DMS 273 (cell line): ENCODE data around the gene NRP1.

Experiments
- DNase-seq: peaks from one replicate; lab custom pipeline; 2025; ENCODE audit not compliant: unreplicated experiment; lab: John Stamatoyannopoulos, UW

Gene NRP1

DNA sequence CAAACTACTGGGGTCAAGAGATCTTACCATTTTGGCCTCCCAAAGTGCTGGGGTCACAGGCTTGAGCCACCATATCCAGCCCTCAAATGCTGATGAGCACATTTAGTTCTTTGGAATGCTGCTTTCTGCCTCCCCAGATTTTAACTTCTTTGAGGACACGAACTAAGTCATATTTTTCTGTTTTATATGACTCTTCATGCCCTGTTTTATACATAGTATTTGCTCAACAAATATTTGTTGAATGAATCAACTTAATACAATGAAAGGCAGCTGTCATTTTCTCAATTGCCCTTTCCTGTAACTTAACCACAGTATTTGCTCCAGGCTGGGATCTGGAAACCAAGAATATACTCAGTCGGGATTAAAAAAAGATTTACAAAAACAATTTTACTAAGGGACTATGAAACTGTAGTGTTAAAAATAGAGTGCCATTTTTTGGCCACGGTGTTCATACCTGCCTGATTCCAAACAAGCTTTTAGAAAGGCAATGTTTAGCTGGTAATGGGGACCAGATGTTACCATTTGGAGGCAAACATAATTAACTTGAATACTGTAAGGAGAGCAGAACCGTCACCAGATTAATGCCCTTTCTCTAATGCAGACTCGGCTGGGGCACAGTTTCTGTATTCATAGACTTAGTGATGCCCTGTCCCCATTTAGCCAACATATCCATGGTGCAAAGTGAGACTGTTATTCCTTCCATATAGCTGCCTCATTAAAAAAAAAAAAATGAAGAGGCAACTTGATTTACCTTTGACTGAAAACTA, 117.6 kb downstream of the NRP1 start:
- DNase-seq: peak; percentile 60

DNA sequence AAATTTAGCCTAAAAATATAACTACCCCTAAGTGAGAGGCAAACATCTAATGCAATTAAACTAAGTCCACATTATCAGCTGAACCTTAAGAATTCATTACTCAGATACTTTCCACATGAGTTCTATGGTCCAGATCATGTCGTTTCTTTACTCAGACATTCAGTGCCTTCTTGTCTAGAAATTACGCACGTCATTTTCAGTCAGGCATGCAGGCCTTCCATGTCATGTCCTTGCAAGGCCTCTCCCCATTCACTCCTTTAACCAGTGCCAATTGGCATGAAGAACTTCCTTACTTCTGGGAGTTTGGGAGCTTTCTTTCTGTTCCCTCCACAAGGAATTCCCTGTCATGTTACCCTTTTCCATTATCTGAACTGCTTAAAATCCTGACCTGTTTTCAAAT, 118.8 kb downstream of the NRP1 start:
- DNase-seq: no peak

DNA sequence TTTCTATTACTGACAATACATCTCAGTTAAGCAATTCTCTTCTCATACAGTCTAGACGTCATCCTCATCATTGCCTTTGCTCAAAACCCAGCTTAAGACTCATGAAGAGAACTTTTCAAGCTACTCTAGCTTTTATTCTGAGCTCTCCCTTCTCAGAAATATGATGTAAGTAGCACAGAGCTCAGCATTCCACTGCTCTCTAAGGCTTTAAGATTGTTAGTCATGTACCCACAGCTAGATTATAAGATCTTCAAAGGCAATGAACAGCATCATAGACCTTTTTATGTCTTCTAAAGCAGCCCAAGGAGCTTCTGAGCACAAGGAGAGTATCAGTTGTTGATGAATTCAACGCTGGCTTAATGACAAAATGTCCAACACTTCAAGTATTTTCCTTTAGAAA, 119.3 kb downstream of the NRP1 start:
- no peak for DNase-seq

DNA sequence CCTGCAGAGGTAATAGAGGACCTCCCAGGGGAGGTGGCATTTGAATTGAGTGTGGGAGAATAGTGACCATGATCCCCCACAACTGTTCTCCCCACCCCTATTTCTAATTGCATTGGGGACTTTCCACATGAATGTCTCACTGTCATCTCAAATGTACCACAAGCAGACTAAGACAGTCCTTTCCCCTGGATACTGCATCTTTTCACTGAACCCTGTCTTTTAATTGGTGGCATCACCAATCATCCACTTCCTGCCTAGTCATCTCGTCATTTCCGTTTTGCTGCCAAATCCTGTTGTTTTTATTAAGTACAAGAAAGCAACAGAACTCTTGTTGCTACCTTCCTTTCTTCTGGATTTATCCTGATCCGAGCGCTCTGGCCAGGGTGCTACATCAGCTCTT, 120.3 kb downstream of the NRP1 start:
- no peak for DNase-seq

DNA sequence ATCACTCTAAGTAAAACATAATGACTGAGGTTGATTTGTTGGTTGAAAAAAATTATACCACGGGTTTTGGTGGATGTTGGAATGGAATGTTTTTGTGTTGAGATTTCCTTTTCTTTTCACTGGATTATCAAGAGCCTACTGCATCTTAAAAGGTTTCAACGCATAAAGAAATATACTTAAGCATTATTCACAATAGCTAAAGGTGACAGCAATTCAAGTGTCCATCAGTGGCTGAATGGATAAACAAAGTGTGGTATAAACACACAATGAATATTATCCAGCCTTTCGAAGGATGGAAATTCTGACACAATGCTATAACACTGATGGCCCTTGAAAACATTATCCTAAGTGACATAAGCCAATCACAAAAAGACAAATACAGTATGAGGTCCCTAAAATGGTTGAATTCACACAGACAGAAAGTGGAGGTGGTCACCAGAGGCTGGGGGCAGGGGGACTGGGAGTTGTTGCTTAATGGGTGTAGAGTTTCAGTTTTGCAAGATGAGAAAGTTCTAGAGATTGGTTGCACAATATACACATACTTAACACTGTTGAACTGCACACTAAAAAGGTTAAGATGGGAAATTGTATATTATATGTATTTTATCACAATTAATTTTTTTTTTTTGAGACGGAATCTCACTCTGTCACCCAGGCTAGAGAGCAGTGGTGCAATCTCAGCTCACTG, 122.3 kb downstream of the NRP1 start:
- DNase-seq: no peak

DNA sequence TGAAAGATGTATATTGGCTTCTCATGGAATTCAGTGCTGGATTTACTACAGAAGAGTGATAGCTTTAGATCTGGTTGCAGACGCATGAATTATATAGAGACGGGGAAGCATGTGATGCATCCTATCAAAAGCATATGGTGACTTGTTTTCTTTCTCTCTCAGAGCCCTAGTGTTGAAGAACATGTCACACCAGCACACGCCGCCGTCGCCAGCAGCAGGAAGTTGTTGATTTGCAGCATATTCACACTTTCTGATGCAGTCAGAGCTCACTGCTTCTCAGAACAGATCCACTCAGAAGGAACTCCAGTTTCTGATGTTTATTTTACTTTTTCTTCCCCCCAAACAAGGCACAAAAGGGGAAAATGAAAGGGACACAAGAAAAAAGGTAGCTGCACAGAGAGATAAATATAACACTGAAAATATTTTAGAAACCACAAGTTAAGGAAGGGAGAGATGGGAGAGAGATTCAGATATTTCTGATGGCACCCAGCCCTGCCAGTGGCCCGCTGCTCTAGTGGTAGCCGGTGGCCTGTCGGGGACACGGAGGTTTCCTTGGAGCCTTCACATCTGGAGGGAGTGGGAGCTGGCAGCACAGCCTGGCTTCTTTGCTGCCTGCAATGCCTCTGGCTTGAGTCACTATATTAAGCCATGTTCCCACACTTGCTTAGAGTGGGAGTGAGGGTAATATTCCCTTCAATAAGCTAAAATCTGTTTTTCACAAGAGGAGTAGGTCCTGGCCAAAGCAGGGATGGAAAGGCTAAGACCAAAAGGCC, 123.2 kb downstream of the NRP1 start:
- no peak for DNase-seq

DNA sequence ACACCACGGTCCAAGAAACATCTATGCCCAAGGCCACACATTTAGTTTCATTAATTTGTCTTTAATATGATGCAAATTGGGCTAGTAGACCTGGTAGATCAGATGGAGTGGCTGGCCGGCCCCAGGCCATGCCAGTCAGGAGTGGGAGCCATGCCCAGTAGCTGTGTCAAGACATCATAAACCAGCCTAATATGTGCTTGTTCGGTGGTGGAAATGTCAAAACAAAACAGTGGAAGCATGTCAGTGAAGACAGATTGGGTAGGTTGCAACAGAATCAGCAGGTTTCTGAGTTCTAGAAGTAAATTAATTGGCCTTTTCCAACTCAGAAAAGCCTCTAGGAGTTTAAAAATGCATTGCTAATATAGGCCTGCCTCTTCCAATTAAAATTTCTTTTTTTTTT, 124.7 kb downstream of the NRP1 start:
- DNase-seq: no peak

DNA sequence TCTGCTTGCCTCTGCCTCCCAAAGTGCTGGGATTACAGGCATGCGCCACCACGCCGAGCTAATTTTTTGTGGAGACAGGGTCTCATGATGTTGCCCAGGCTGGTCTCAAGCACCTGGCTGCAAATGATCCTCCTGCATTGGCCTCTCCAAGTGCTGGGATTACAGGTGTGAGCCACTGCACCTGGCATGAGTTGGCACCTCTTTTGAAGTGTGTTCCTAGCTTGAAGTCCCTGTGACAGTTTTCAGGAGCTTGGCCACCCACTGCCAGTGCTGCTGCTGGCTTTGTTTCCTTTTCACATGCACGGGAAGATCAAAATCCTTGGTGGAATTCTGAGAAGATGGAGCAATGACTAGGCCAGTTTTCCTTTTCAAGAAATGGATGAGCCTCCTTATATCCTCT, 126.3 kb downstream of the NRP1 start:
- no peak for DNase-seq

DNA sequence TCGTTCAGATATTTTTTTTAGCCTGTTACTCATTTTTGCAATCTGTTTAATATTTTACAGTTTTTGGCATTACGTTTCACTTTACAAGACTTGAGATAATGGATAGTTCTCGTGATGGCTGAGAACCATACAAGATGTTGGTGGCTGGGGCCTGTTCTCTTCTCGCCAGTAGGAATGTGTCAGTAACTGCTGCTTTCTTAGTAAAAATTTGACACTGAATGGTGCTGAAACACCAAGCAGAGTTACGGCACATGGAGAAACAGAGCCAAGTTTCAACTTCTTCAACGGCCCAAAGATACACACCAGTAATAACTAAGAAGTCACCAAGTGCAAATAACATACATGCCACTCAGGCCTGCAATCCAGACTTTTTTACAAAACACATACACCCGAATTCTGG, 130.4 kb downstream of the NRP1 start:
- DNase-seq: no peak

DNA sequence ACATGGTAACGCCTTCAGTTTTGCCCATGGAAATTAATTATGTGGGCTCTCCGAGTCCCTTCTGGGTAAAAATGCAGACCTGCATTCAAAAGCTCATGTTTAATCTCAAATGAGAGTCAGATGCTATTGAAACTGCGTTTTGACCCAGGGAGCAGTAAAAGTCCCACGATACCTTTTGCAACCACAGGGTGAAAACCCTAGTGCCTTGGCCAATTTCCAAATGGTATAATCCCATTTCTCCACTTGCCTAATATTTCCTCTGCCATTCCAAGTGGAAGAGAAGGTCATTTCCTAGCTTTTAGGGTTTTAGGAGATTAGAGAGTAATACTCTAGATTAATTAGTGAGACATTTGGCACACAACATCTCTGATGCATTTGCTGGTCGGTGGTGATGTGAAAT, 132.5 kb downstream of the NRP1 start:
- no peak for DNase-seq

DNA sequence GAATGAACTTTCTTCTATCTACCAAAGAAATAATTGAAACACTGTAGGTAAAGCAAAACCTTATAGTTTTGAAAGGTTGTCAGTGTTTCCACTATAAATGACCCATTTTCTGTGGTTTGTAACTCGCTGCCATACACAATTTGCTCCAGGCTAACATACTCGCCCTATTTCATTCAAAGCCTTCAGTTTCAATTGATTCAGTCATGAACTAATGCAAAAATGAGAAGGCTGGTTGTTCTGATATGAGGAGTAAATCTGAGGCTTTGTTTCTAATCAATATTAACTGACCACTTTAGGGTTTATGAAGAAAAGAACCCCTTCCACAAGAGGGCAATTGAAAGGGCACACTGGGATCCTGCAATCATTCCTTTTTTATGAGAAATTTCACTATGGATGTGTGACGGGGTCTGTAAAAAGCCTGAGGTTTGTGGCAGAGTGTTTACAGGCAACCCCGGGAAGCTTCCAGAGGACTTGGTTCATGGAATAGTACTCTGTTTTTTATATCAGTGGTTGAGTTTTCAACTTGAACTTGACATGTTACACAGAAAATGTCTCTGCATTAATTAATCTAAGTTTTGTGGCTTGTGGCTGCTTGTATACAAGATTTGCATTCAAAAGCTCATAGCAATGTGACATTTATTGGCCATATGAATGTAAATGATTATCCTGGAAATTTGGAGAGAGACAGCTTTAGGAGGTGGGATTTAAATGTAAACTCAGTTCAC, 133.2 kb downstream of the NRP1 start:
- DNase-seq: no peak

DNA sequence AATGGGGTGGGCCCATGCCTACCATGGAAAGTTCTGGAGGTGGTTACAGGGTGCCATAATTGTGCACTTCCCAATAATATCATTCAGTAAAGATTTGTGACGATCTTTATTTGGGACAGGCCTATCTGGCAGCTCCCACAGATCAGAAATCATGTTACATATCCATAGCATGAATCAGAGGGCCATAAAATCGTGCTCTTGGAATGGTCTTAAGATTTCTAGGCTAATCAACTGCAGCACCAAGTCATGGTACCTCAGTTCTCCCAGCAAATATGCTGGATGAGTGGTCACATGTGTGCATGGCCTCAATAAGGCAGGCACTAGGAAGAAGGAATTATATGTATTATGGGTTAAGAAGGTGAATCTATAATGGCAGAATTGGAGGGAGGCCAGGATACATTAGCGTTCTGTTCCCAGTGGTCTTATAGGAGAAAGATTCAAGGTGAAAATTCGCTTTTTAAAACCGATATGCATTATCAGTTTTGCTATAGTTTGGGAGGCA, 134.7 kb downstream of the NRP1 start:
- no peak for DNase-seq

DNA sequence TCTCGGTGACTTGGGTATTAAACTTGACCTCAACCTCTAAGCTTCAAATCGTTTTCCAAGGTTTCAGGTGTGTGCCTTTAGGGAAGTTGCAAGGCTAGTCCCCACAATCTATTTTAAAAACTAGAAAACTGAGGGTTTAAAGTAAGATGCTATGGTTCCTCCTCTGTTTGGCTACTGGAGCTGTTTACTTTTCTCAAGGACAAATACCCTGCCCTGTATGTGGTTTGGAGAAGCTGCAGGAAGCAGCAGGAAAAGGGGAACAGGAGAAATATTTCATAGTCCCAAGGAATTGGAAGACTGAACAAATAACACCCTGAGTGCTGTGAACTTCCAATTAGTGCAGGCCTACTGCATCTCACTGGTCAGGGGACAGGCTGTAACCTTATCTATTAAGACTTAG, 135.9 kb downstream of the NRP1 start:
- DNase-seq: no peak

DNA sequence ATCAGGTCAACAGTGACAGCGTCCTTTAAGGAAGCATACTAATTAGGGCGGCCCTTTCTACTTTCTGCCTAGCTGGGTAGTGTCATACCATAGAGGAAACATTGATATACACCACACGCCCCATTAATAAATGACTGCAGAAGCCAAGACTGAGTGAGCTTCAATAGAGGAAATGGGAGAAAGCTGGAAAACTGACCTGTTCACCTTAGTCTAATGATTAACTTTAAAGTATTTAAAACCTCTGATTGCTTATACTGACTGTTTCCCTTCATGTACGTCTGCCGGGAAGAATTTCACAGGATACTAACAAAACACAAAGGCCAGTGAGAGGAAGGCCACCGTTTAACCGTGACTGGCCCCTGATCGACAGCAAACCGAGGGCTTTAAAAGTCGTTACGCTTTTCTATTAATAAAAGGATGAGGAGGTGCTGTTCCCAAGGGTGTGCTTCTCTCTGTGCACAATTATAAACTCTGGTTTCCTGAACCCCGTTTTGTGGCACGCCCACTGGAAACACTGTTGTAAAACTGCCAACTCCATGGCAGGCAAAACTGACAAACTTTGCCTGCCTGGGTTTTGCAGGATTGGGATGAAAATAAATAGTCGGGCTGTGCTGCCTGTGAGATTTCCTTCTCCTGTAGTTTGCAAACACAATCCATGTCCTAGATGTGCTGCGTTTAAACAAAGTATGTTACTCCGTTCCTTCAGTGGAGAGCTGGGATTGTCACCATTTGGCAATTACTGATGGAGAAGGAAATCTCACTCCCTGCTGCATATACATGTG, 137.6 kb downstream of the NRP1 start:
- no peak for DNase-seq

DNA sequence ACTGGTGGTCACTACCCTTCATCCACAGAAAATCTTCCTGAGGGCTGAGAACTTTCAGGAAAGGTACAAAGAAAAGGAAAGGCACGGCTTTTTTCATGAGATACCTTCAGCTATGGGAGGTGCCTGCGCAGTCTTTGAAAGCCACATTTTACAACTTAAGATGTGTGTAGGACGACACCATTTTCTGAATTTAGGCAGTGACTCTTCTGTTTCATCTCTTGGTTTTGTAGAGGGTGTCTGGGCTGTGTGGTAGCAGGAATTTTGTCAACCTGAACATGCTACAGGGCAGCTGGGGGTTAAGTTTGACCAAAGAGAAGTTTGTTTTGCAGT, 138.1 kb downstream of the NRP1 start:
- no peak for DNase-seq

DNA sequence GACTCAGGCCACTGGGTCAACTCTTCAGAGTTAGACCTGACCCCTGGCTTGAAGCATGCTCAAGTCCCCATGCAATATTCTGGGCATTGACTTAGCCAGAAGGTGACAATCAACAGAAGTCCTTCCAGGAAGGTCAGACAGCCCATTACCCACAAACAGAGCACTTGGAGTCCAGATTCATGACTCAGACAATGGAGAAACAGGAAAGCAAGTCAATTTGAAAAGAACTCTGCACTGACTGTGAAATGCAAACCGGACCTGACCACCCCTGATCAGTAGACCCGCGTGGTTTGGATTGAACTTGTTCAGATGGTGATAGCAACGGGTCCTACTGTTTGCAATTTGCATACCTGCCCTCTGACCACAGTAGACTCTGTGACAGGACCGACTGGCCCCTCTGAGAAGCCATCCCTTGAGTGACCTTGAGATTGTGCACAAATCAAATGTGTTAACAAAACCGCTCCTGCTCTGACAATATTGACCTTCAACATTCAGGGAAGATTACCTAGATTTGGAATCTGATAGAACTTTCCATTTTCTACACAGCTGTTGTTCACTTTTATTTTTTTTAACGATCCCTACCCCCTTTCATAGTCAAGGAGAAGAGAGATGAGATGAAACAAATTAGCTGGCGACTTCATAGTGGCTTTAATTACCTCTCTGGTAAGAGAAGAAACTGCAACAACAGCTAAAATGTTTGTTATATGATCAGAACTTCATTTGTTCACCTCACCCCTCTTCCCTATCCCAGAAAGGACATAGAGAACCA, 138.7 kb downstream of the NRP1 start:
- DNase-seq: no peak

DNA sequence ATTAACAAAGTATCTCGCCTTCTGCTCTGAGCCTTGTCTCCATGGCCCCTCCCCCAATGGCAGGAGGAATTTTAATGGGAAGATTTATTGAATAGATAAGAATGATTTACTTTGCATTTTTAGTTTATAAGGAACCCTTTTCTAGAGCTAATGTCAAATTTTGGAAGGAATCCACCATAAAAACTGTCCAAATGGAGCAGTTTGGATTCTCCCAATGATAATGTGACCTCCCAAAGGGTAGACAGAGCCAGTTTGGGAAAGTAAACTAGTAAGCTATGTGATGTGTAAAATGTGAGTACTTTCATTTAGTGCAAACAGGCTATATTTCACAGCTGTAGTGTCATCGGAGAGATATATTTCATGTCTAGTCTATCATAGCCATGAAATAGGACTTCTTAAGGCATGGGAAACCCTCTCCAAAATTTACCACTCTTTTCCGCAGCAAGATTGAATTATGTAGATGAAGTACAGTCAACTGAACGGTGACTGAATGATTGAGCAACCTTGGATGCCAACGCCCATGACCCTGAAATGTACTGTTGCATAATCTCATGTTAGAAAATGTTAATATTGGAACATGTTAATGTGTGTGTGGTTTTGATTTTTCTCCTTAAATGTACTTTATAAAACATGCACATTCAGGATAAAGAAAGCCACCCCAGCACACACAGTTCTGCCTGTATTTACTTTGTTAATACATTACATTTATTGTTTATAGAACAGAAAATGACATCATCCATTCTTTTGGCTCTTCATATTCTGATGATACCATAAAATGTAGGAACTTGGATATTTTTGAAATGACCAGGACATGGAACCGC, 140.6 kb downstream of the NRP1 start:
- no peak for DNase-seq

DNA sequence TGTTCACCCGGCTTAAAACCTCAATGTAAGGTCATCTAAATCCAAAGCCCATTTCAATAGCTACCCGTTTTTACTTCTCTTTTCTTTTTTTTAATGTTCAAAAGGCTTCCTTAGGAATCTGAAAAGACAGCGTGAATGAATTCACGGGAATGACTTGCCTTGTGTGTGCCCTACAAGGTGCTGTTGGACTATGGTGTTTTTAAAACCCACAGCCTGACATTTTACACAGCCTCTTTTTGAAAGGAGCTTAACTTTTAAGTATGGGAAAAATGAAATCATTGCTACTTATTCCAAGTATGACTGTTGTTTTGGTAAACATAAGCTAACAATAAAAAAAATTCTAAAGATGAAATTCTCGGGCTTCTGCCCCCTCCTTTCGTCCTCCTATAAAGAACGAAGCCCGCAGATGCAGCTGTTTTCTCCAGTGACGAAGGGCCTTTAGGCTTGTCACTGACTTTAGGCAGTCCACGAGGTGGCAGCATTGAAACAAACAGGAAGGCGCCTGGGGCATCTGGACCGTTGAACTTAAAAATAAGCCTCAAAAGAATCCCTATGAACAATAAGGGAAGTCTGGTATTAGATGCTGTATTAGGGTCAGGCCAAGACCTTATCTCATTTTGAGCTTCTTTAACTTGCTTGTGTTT, 141.3 kb downstream of the NRP1 start:
- DNase-seq: peak; percentile 88
